Thyroid gland (tissue), 4 donors: ENCODE results near the gene NBL1. TPM values are rescaled to one million over a fixed set of nuclear protein-coding genes. Genes with fewer than 3 reads are reported as not detected.

Experiments
- DNase-seq, 2 donors: peaks; one replicate each; pipeline ENCODE4 v3.0.0-alpha.2; 2019
- H3K27ac ChIP-seq, 3 donors: fragments of 200-600 bp; sonication (generic); 1 replicate in 2 of 3; 2 replicates in 1 of 3; pipeline ENCODE4 v1.5.1; 2016 to 2019; ENCODE audit warnings: mild to moderate bottlenecking in 1 of 3, moderate library complexity in 1 of 3
- H3K27me3 ChIP-seq: fragments of 200-600 bp; sonication (generic); one replicate; pipeline ENCODE4 v1.5.1; 2019
- H3K36me3 ChIP-seq, 2 donors: fragments of 200-600 bp; sonication (generic); one replicate each; pipeline ENCODE4 v1.5.1; 2016 to 2019
- H3K4me1 ChIP-seq, 2 donors: fragments of 200-600 bp; sonication (generic); one replicate each; pipeline ENCODE4 v1.5.1; 2017 to 2019
- H3K4me3 ChIP-seq, 3 donors: fragments of 200-600 bp; sonication (generic); replicated peaks in 1 of 3; 1 replicate in 2 of 3; 2 replicates in 1 of 3; pipeline ENCODE4 v1.5.1; 2016; ENCODE audit warnings: mild to moderate bottlenecking in 1 of 3
- H3K9me3 ChIP-seq: fragments of 200-600 bp; sonication (generic); one replicate; pipeline ENCODE4 v1.5.1; 2017
- CTCF ChIP-seq, 6 experiments: fragments of 200-600 bp in 3 of 6; fragments of 450-650 bp in 3 of 6; sonication (generic) in 3 of 6; IDR thresholded peaks; one replicate each; pipeline ENCODE4 v1.5.1; 2016 to 2019; ENCODE audit warnings: antibody characterized with exemption in 6 of 6, mild to moderate bottlenecking in 2 of 6, inconsistent platforms in 1 of 6, moderate library complexity in 1 of 6
- POLR2A ChIP-seq, 2 donors: fragments of 450-650 bp; IDR thresholded peaks; one replicate each; pipeline ENCODE4 v1.6.1; 2017; ENCODE audit warnings: antibody characterized with exemption in 2 of 2, mild to moderate bottlenecking in 2 of 2, moderate library complexity in 1 of 2
- WGBS, 2 donors: methylation state at CpG; one replicate each; pipeline ENCODE4 v1.1.5; 2017; 5-methylcytosine and 5-hydroxymethylcytosine counted together
- intact Hi-C: fragments of 100-400 bp; cut with DNase I; formaldehyde crosslinking; loops from one replicate; pipeline ENCODE4 v1.15.1; 2023
- total RNA-seq, 4 donors: library from RNA; depleted of rRNA; stranded (reverse); fragments of >200 nt; gene quantifications; one replicate each; pipeline ENCODE4 v1.2.3, GENCODE V29; 2016

The NBL1 gene
- total RNA-seq, 4 donors from 2014 or later = 29.4 to 70.4 (median 43.6) TPM

- peaks cover 10 to 47% of the 10 kb centered on the region in 2 donors for H3K4me1 ChIP-seq
- WGBS, 2 donors = 69 to 80% methylated on average over 9 to 13 of the region's 14 CpGs
- no peaks in the 10 kb centered on the region for H3K36me3 ChIP-seq
- no peak overlapping the region for H3K4me3 ChIP-seq
- no peak for DNase-seq
- intact Hi-C loops = loop anchor here (10.0 kb wide), 2 partner anchors 53 to 163 kb away; partner anchors contain the start of gene CAPZB
- no peaks in the 10 kb centered on the region for H3K9me3 ChIP-seq
- peak overlapping the region in 1 of 3 donors; percentile 33 for H3K27ac ChIP-seq
- no peaks in the 10 kb centered on the region for H3K27me3 ChIP-seq
- no peak for TF ChIP-seq CTCF (IDR thresholded peaks at IDR 0.05)
- TF ChIP-seq POLR2A (IDR thresholded peaks at IDR 0.05) = no peak
Measured at GRCh38 chr1:19648239-19648638, 4.1 kb downstream of the NBL1 start.

GRCh38 chr1:19648689-19649088, 4.6 kb downstream of the NBL1 start:
- no peaks in the 10 kb centered on the region for H3K9me3 ChIP-seq
- DNase-seq = no peak
- TF ChIP-seq POLR2A (IDR thresholded peaks at IDR 0.05) = no peak
- TF ChIP-seq CTCF (IDR thresholded peaks at IDR 0.05) = no peak
- H3K4me3 ChIP-seq = no peak overlapping the region
- intact Hi-C loops = loop anchor here (10.0 kb wide), 2 partner anchors 54 to 164 kb away; partner anchors contain the start of gene CAPZB
- H3K27me3 ChIP-seq = no peaks in the 10 kb centered on the region
- H3K27ac ChIP-seq = peak overlapping the region in 2 of 3 donors; percentile 17 to 33
- H3K36me3 ChIP-seq = no peaks in the 10 kb centered on the region
- WGBS, 2 donors = 68 to 72% methylated on average over 9 to 11 of the region's 11 CpGs
- peaks cover 10 to 43% of the 10 kb centered on the region in 2 donors for H3K4me1 ChIP-seq

- intact Hi-C loops = loop anchor here (2.0 to 10.0 kb wide), 3 partner anchors 263 to 396 kb away; partner anchors contain the start of genes EMC1 and MRTO4
- TF ChIP-seq POLR2A (IDR thresholded peaks at IDR 0.05) (no peak), CTCF (IDR thresholded peaks at IDR 0.05) (no peak)
- 35 to 61% methylated on average over 12 of the region's 12 CpGs for WGBS, 2 donors
- DNase-seq = peak in 1 of 2 donors; percentile 18
- H3K9me3 ChIP-seq = no peaks in the 10 kb centered on the region
- H3K4me3 ChIP-seq = no peak overlapping the region
- H3K27ac ChIP-seq = peak overlapping the region in 2 of 3 donors; percentile 47 to 52
- peaks cover 10 to 48% of the 10 kb centered on the region in 2 donors for H3K4me1 ChIP-seq
- H3K36me3 ChIP-seq = no peaks in the 10 kb centered on the region
- H3K27me3 ChIP-seq = no peaks in the 10 kb centered on the region
Measured at GRCh38 chr1:19650416-19651140, 6.5 kb downstream of the NBL1 start.

GRCh38 chr1:19651141-19651737, 7.1 kb downstream of the NBL1 start:
- Histone ChIP-seq H3K27ac (peak overlapping the region in 2 of 3 donors; percentile 47 to 53), H3K9me3 (no peaks in the 10 kb centered on the region), H3K27me3 (no peaks in the 10 kb centered on the region), H3K36me3 (no peaks in the 10 kb centered on the region), H3K4me3 (no peak overlapping the region), H3K4me1 (peaks cover 10 to 45% of the 10 kb centered on the region in 2 donors)
- intact Hi-C loops = loop anchor here (2.0 to 10.0 kb wide), 3 partner anchors 264 to 396 kb away; partner anchors contain the start of genes EMC1 and MRTO4
- WGBS, 2 donors = 34 to 49% methylated on average over 4 to 11 of the region's 11 CpGs
- TF ChIP-seq CTCF (IDR thresholded peaks at IDR 0.05) (peak in 5 of 6 experiments; percentile 23 to 90 (median 75)), POLR2A (IDR thresholded peaks at IDR 0.05) (no peak)
- DNase-seq = peak; percentile 58 to 72
